Activated CD4-positive, alpha-beta T cell treated with anti-CD3 and anti-CD28 coated beads for 36 hours (primary cell): ENCODE measurements around the gene DCLRE1B. TPM values are rescaled to one million over a fixed set of nuclear protein-coding genes. Genes with fewer than 3 reads are reported as not detected.

Experiments
- ATAC-seq: fragments of 200-7000 bp; cut with Tn5 transposase; one replicate; pipeline ENCODE4 v1.10.0; 2021; ENCODE audit warnings: mild to moderate bottlenecking, moderate library complexity
- CTCF ChIA-PET: fragments of 350-600 bp; sonication (Branson Sonifier 250); formaldehyde crosslinking; loops from one replicate; lab custom pipeline; 2021; ENCODE audit warnings: antibody characterized with exemption; lab: Charles Lee
- POLR2A ChIA-PET: fragments of 350-600 bp; sonication (Branson Sonifier 250); formaldehyde crosslinking; loops from one replicate; lab custom pipeline; 2021; ENCODE audit warnings: antibody characterized with exemption, inconsistent platforms; lab: Charles Lee
- DNase-seq: peaks from one replicate; pipeline ENCODE4 v3.0.0-alpha.2; 2020
- H3K27ac Mint-ChIP-seq: one replicate; pipeline ENCODE4 v1.8.0; 2021; ENCODE audit warnings: mixed read lengths
- H3K27me3 Mint-ChIP-seq: one replicate; pipeline ENCODE4 v1.8.0; 2021; ENCODE audit warnings: mixed read lengths
- H3K36me3 Mint-ChIP-seq: one replicate; pipeline ENCODE4 v1.8.0; 2021; ENCODE audit warnings: low read depth, mixed read lengths
- H3K4me1 Mint-ChIP-seq: one replicate; pipeline ENCODE4 v1.8.0; 2021; ENCODE audit warnings: mixed read lengths
- H3K4me3 Mint-ChIP-seq: one replicate; pipeline ENCODE4 v1.8.0; 2021; ENCODE audit warnings: mild to moderate bottlenecking, moderate library complexity, mixed read lengths
- H3K9me3 Mint-ChIP-seq: one replicate; pipeline ENCODE4 v1.8.0; 2021; ENCODE audit warnings: low read depth, mixed read lengths
- intact Hi-C, 2 experiments: fragments of 100-400 bp; cut with DNase I in 1 of 2; cut with micrococcal nuclease in 1 of 2; formaldehyde crosslinking; loops; one replicate each; pipeline versions ENCODE4 v1.14.2 to v1.15.1; 2022 to 2024; cut with DNase I, micrococcal nuclease
- total RNA-seq, 2 experiments: library from RNA; stranded (reverse); gene quantifications; one replicate each; pipeline ENCODE4 v1.2.3, GENCODE V29; 2021

DCLRE1B gene
- total RNA-seq, 2 experiments from 2014 or later = 18.2 to 21.8 TPM

GRCh38 chr1:113928187-113928930, 23.2 kb downstream of the DCLRE1B start:
- H3K27ac Mint-ChIP-seq = peak overlapping the region; percentile 99
- no peaks in the 10 kb centered on the region for H3K27me3 Mint-ChIP-seq
- intact Hi-C loops = loop anchor here in 1 of 2 experiments (2.0 to 5.0 kb wide), 4 partner anchors 49 to 828 kb away; partner anchors contain the start of genes CSDE1, OLFML3, PHTF1 and RSBN1
- H3K9me3 Mint-ChIP-seq = no peaks in the 10 kb centered on the region
- no peak for DNase-seq
- peaks cover 35% of the 10 kb centered on the region for H3K4me1 Mint-ChIP-seq
- CTCF ChIA-PET = interaction anchor here (0.7 to 13.6 kb wide), 12 partner anchors 11 to 127 kb away, joined by 3 to 155 read pairs (median 4); partner anchors contain the start of genes AP4B1 and DCLRE1B
- H3K4me3 Mint-ChIP-seq = peak overlapping the region; percentile 84
- ATAC-seq = no peak
- POLR2A ChIA-PET = interaction anchor here (0.6 to 4.3 kb wide), 7 partner anchors 12 to 116 kb away, joined by 3 to 78 read pairs (median 6); partner anchors contain the start of genes AP4B1, DCLRE1B and RSBN1
- H3K36me3 Mint-ChIP-seq = peaks cover 6% of the 10 kb centered on the region

- CTCF ChIA-PET = interaction anchor here (0.7 to 13.6 kb wide), 14 partner anchors 11 to 128 kb away, joined by 3 to 155 read pairs (median 4); partner anchors contain the start of genes AP4B1, DCLRE1B and RSBN1
- ATAC-seq = peak; percentile 66
- Mint-ChIP-seq H3K36me3 (peaks cover 11% of the 10 kb centered on the region), H3K4me3 (peak within 1 kb of the TSS; percentile 84), H3K9me3 (no peaks in the 10 kb centered on the region), H3K4me1 (peaks cover 41% of the 10 kb centered on the region), H3K27me3 (no peaks in the 10 kb centered on the region), H3K27ac (peak within 1 kb of the TSS; percentile 99)
- peak; percentile 96 for DNase-seq
- intact Hi-C loops = loop anchor here (1.0 to 5.0 kb wide), 10 partner anchors 24 to 973 kb away; partner anchors contain the start of genes DCLRE1B (in 2 of the 2), BCAS2 (in 1 of the 2), CSDE1 (in 1 of the 2) and OLFML3 (in 1 of the 2)
- POLR2A ChIA-PET = interaction anchor here (0.6 to 4.3 kb wide), 11 partner anchors 11 to 1158 kb away, joined by 3 to 78 read pairs (median 6); partner anchors contain the start of genes AP4B1, DCLRE1B and RSBN1
These were observed 24.0 kb downstream of the DCLRE1B start, which contains the start of gene HIPK1 for GRCh38 chr1:113928941-113929749. HIPK1 (plus strand) TSS chr1:113929324.

- H3K27me3 Mint-ChIP-seq = no peaks in the 10 kb centered on the region
- POLR2A ChIA-PET = interaction anchor here (0.6 to 4.3 kb wide), 16 partner anchors 10 to 1159 kb away, joined by 3 to 78 read pairs (median 4); partner anchors contain the start of genes AP4B1, DCLRE1B, PHTF1 and RSBN1
- intact Hi-C loops = loop anchor here (1.0 to 5.0 kb wide), 14 partner anchors 17 to 1311 kb away; partner anchors contain the start of genes DCLRE1B (in 2 of the 2), OLFML3 (in 2 of the 2), PTPN22 (in 2 of the 2) and RSBN1 (in 2 of the 2)
- CTCF ChIA-PET = interaction anchor here (0.9 to 13.6 kb wide), 13 partner anchors 10 to 118 kb away, joined by 3 to 155 read pairs (median 5); partner anchors contain the start of genes AP4B1, DCLRE1B and RSBN1
- H3K4me3 Mint-ChIP-seq = peak overlapping the region; percentile 84
- H3K27ac Mint-ChIP-seq = peak overlapping the region; percentile 90
- ATAC-seq = peak; percentile 40
- peaks cover 46% of the 10 kb centered on the region for H3K4me1 Mint-ChIP-seq
- DNase-seq = peak; percentile 82
- H3K9me3 Mint-ChIP-seq = no peaks in the 10 kb centered on the region
- H3K36me3 Mint-ChIP-seq = peaks cover 11% of the 10 kb centered on the region
These were observed 24.8 kb downstream of the DCLRE1B start for GRCh38 chr1:113929750-113930498.

- no peaks in the 10 kb centered on the region for H3K9me3 Mint-ChIP-seq
- ATAC-seq (peak; percentile 63), DNase-seq (peak; percentile 81)
- peak overlapping the region; percentile 84 for H3K4me3 Mint-ChIP-seq
- CTCF ChIA-PET = interaction anchor here (0.7 to 13.6 kb wide), 12 partner anchors 9 to 118 kb away, joined by 3 to 155 read pairs (median 4); partner anchors contain the start of genes AP4B1, DCLRE1B and RSBN1
- H3K36me3 Mint-ChIP-seq = peaks cover 17% of the 10 kb centered on the region
- intact Hi-C loops = loop anchor here (1.0 to 5.0 kb wide), 7 partner anchors 10 to 1312 kb away; partner anchors contain the start of genes CAPZA1 (in 1 of the 2), MAGI3 (in 1 of the 2), OLFML3 (in 1 of the 2) and PTPN22 (in 1 of the 2)
- POLR2A ChIA-PET = interaction anchor here (0.6 to 4.3 kb wide), 12 partner anchors 10 to 171 kb away, joined by 3 to 78 read pairs (median 4); partner anchors contain the start of genes AP4B1, DCLRE1B, PHTF1 and RSBN1
- peak overlapping the region; percentile 90 for H3K27ac Mint-ChIP-seq
- peaks cover 53% of the 10 kb centered on the region for H3K4me1 Mint-ChIP-seq
- no peaks in the 10 kb centered on the region for H3K27me3 Mint-ChIP-seq
These were observed 25.5 kb downstream of the DCLRE1B start for GRCh38 chr1:113930499-113931161.

GRCh38 chr1:113931451-113931851, 26.3 kb downstream of the DCLRE1B start:
- ChIA-PET POLR2A (interaction anchor here (0.6 to 4.3 kb wide), 7 partner anchors 9 to 572 kb away, joined by 3 to 78 read pairs (median 5); partner anchors contain the start of genes AP4B1 and DCLRE1B), CTCF (interaction anchor here (0.7 to 13.6 kb wide), 6 partner anchors 9 to 99 kb away, joined by 4 to 155 read pairs (median 20); partner anchors contain the start of genes AP4B1 and DCLRE1B)
- no peaks in the 10 kb centered on the region for H3K9me3 Mint-ChIP-seq
- intact Hi-C loops = loop anchor here (1.0 to 5.0 kb wide), 4 partner anchors 9 to 1313 kb away; partner anchors contain the start of genes CAPZA1 (in 1 of the 2), OLFML3 (in 1 of the 2) and ST7L (in 1 of the 2)
- peaks cover 61% of the 10 kb centered on the region for H3K4me1 Mint-ChIP-seq
- no peak for DNase-seq
- H3K4me3 Mint-ChIP-seq = peak overlapping the region; percentile 84
- H3K27me3 Mint-ChIP-seq = no peaks in the 10 kb centered on the region
- H3K36me3 Mint-ChIP-seq = peaks cover 17% of the 10 kb centered on the region
- H3K27ac Mint-ChIP-seq = peak overlapping the region; percentile 90
- no peak for ATAC-seq

- Mint-ChIP-seq H3K36me3 (peaks cover 26% of the 10 kb centered on the region), H3K4me1 (peaks cover 67% of the 10 kb centered on the region), H3K27ac (peak overlapping the region; percentile 90), H3K4me3 (peak overlapping the region; percentile 84), H3K9me3 (no peaks in the 10 kb centered on the region), H3K27me3 (no peaks in the 10 kb centered on the region)
- CTCF ChIA-PET = interaction anchor here (0.9 to 13.6 kb wide), 2 partner anchors 16 to 122 kb away, joined by 3 to 155 read pairs; partner anchors contain the start of gene RSBN1
- DNase-seq (no peak), ATAC-seq (no peak)
- POLR2A ChIA-PET = no interaction called here
- intact Hi-C loops = loop anchor here in 1 of 2 experiments (5.0 kb wide), 1 partner anchor 43 kb away; the partner anchor contains the start of gene OLFML3
These were observed 28.9 kb downstream of the DCLRE1B start for GRCh38 chr1:113934006-113934405.

GRCh38 chr1:113934511-113935055, 29.5 kb downstream of the DCLRE1B start:
- DNase-seq (no peak), ATAC-seq (no peak)
- ChIA-PET POLR2A (interaction anchor here (0.6 kb wide), 2 partner anchors 40 to 128 kb away, joined by 4 to 5 read pairs; no protein-coding TSS in a partner anchor), CTCF (interaction anchor here (0.6 to 13.6 kb wide), 3 partner anchors 15 to 167 kb away, joined by 3 to 155 read pairs (median 4); no protein-coding TSS in a partner anchor)
- peak overlapping the region; percentile 90 for H3K27ac Mint-ChIP-seq
- peak overlapping the region; percentile 84 for H3K4me3 Mint-ChIP-seq
- H3K36me3 Mint-ChIP-seq = peaks cover 29% of the 10 kb centered on the region
- H3K27me3 Mint-ChIP-seq = no peaks in the 10 kb centered on the region
- H3K4me1 Mint-ChIP-seq = peaks cover 73% of the 10 kb centered on the region
- no peaks in the 10 kb centered on the region for H3K9me3 Mint-ChIP-seq
- intact Hi-C loops = loop anchor here in 1 of 2 experiments (5.0 kb wide), 1 partner anchor 43 kb away; the partner anchor contains the start of gene OLFML3

- ChIA-PET POLR2A (interaction anchor here (0.6 kb wide), 2 partner anchors 39 to 129 kb away, joined by 4 to 5 read pairs; no protein-coding TSS in a partner anchor), CTCF (interaction anchor here (0.6 to 13.6 kb wide), 4 partner anchors 15 to 168 kb away, joined by 3 to 155 read pairs (median 6); no protein-coding TSS in a partner anchor)
- H3K9me3 Mint-ChIP-seq = no peaks in the 10 kb centered on the region
- intact Hi-C loops = no loop called here
- no peak overlapping the region for H3K4me3 Mint-ChIP-seq
- no peak for DNase-seq
- H3K27ac Mint-ChIP-seq = peak overlapping the region; percentile 61
- H3K27me3 Mint-ChIP-seq = no peaks in the 10 kb centered on the region
- peaks cover 29% of the 10 kb centered on the region for H3K36me3 Mint-ChIP-seq
- peaks cover 79% of the 10 kb centered on the region for H3K4me1 Mint-ChIP-seq
- no peak for ATAC-seq
These were observed 30.1 kb downstream of the DCLRE1B start for GRCh38 chr1:113935176-113935575.
